Neural progenitor cell (in vitro differentiated cells): ENCODE data around the gene APCDD1L.

Experiments used
- CTCF ChIP-seq: fragments of 200-600 bp; sonication (generic); IDR thresholded peaks from 2 replicates; pipeline ENCODE4 v1.5.1; 2017; ENCODE audit warnings: antibody characterized with exemption, mild to moderate bottlenecking
- EZH2 ChIP-seq: fragments of 200-600 bp; sonication (generic); IDR thresholded peaks from 2 replicates; pipeline ENCODE4 v1.6.1; 2017; ENCODE audit warnings: antibody characterized with exemption, mild to moderate bottlenecking, moderate library complexity
- EZH2phosphoT487 ChIP-seq: fragments of 200-600 bp; sonication (generic); IDR thresholded peaks from 2 replicates; pipeline ENCODE4 v1.6.1; 2017; ENCODE audit warnings: antibody characterized with exemption

- TF ChIP-seq CTCF (no peak), EZH2phosphoT487 (no peak), EZH2 (no peak)
Observed at GRCh38 chr20:58508762-58509395, 6.3 kb downstream of the APCDD1L start.
